ENCODE measurements around the gene ERCC1.

Gene ERCC1

GRCh38 chr19:45358213-45358792 is 65.4 kb downstream of the ERCC1 start:
- no peak for FAIRE-seq

- FAIRE-seq = no peak
These were observed 66.3 kb downstream of the ERCC1 start for GRCh38 chr19:45357445-45357783.

All from islet of Langerhans (tissue), 1 donor.